Activated T-cell treated with anti-CD3 and anti-CD28 coated beads for 1 hour (primary cell): Measurements from ENCODE around the gene NOTCH2.
"Not testable (repeated sequence)": the region's sequence is repeated elsewhere in the genome, so short reads cannot be mapped to it uniquely, and the experiment has no call there.

ENCODE experiments used
- DNase-seq: peaks from one replicate; pipeline ENCODE4 v3.0.0-alpha.2; 2020; ENCODE audit warnings: low read depth

The NOTCH2 gene

GRCh38 chr1:120069067-120069919 is at the start of gene NOTCH2:
NOTCH2 (minus strand) TSS chr1:120069662; CDS start chr1:120069406, 256 bp downstream.
- DNase-seq, result peak; percentile 31

GRCh38 chr1:120117371-120118177 is 48.1 kb upstream of the NOTCH2 start:
- not testable (repeated sequence) for DNase-seq

GRCh38 chr1:120116094-120116493 is 46.6 kb upstream of the NOTCH2 start:
- DNase-seq, result not testable (repeated sequence)

- DNase-seq, result not testable (repeated sequence)
These were observed 43.7 kb upstream of the NOTCH2 start for GRCh38 chr1:120113134-120113533.

- not testable (repeated sequence) for DNase-seq
These were observed 42.8 kb upstream of the NOTCH2 start for GRCh38 chr1:120112212-120112611.

- DNase-seq, result not testable (repeated sequence)
These were observed 42.3 kb upstream of the NOTCH2 start for GRCh38 chr1:120111771-120112170.

- DNase-seq, result not testable (repeated sequence)
These were observed 41.5 kb upstream of the NOTCH2 start for GRCh38 chr1:120111008-120111407.

- not testable (repeated sequence) for DNase-seq
These were observed 40.2 kb upstream of the NOTCH2 start for GRCh38 chr1:120109656-120110055.

- not testable (repeated sequence) for DNase-seq
These were observed 39.7 kb upstream of the NOTCH2 start for GRCh38 chr1:120109180-120109579.

GRCh38 chr1:120105288-120105687 is 35.8 kb upstream of the NOTCH2 start:
- not testable (repeated sequence) for DNase-seq

GRCh38 chr1:120103768-120104167 is 34.3 kb upstream of the NOTCH2 start:
- DNase-seq, result not testable (repeated sequence)

- DNase-seq, result not testable (repeated sequence)
These were observed 32.1 kb upstream of the NOTCH2 start for GRCh38 chr1:120101593-120101992.

- DNase-seq, result not testable (repeated sequence)
These were observed 31.1 kb upstream of the NOTCH2 start for GRCh38 chr1:120100590-120100989.

- not testable (repeated sequence) for DNase-seq
These were observed 29.7 kb upstream of the NOTCH2 start for GRCh38 chr1:120098986-120099759.

GRCh38 chr1:120096981-120097545 is 27.6 kb upstream of the NOTCH2 start:
- not testable (repeated sequence) for DNase-seq

GRCh38 chr1:120093548-120094181 is 24.2 kb upstream of the NOTCH2 start:
- not testable (repeated sequence) for DNase-seq

- not testable (repeated sequence) for DNase-seq
These were observed 23.1 kb upstream of the NOTCH2 start for GRCh38 chr1:120092232-120093218.

GRCh38 chr1:120090830-120091229 is 21.4 kb upstream of the NOTCH2 start:
- not testable (repeated sequence) for DNase-seq

GRCh38 chr1:120087959-120088358 is 18.5 kb upstream of the NOTCH2 start:
- peak; percentile 2 for DNase-seq

GRCh38 chr1:120069920-120070214 is 405 bp upstream of the NOTCH2 start:
- DNase-seq, result not testable (repeated sequence)
